Body of pancreas (tissue), 4 donors: Measurements from ENCODE around the gene C1RL.

Experiments
- CTCF ChIP-seq, 7 experiments: fragments of 450-650 bp in 4 of 7; fragments of 200-600 bp in 3 of 7; sonication (generic) in 3 of 7; IDR thresholded peaks; one replicate each; pipeline ENCODE4 v1.5.1; 2016 to 2019; ENCODE audit warnings: antibody characterized with exemption in 7 of 7
- POLR2A ChIP-seq, 3 donors: fragments of 450-650 bp; IDR thresholded peaks; one replicate each; pipeline ENCODE4 v1.6.1; 2016; ENCODE audit warnings: antibody characterized with exemption in 3 of 3, mild to moderate bottlenecking in 2 of 3

GRCh38 chr12:7102582-7102981, 6.4 kb downstream of the C1RL start:
- TF ChIP-seq CTCF (IDR thresholded peaks at IDR 0.05) (no peak), POLR2A (IDR thresholded peaks at IDR 0.05) (no peak)
